HuH-7 (cell line): ENCODE results near the gene SLC38A10.

ENCODE experiments used
- DNase-seq: peaks from one replicate; pipeline ENCODE4 v3.0.0; 2011; ENCODE audit warnings: low spot score

SLC38A10 gene

DNA sequence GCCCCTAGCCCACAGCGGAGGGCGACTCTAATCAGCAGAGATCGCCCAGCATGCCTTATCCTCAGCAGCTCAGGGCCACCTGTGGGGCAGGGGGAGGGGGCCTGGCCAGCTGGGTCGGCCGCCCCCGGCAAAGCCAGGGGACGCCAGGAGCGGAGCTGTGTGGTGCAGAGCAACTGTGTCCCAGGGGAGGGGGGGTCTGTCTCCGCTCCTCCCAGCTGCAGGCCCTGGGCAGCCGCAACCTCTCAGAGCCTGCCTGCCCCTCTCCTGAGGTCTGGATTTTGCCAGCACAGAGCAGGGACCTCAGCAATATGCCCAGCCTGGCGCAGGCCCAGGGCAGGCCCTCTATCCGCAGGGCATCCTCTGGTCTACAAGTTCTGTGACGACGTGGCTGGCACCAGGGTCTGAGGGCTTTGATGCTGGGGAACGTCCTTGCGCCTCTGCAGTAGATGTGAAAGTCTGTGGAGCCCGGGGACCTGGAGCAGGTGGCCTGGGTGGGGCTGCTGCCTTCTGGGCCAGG lies 36.5 kb upstream of the SLC38A10 start:
- no peak for DNase-seq

DNA sequence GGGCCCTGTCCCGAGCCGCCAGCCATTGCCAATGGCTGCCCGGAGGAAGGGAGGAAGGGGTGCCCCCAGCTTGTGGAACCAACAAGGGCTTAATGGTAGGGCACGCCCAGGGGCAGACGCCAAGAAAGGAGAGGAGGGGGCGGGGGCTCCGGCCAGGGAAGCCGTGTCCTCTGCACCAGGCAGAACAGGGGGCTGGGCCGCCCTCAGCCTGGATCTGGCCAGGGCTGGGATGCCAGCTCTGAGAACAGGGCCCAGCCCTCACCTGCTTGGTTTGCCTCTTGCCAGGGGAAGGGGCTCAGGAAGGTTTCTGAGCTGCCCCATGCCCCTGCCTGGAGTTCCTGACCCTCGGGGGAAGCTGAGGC lies 35.8 kb upstream of the SLC38A10 start:
- DNase-seq: no peak

GRCh38 chr17:81329927-81330883 lies 35.1 kb upstream of the SLC38A10 start:
- DNase-seq: peak; percentile 86

DNA sequence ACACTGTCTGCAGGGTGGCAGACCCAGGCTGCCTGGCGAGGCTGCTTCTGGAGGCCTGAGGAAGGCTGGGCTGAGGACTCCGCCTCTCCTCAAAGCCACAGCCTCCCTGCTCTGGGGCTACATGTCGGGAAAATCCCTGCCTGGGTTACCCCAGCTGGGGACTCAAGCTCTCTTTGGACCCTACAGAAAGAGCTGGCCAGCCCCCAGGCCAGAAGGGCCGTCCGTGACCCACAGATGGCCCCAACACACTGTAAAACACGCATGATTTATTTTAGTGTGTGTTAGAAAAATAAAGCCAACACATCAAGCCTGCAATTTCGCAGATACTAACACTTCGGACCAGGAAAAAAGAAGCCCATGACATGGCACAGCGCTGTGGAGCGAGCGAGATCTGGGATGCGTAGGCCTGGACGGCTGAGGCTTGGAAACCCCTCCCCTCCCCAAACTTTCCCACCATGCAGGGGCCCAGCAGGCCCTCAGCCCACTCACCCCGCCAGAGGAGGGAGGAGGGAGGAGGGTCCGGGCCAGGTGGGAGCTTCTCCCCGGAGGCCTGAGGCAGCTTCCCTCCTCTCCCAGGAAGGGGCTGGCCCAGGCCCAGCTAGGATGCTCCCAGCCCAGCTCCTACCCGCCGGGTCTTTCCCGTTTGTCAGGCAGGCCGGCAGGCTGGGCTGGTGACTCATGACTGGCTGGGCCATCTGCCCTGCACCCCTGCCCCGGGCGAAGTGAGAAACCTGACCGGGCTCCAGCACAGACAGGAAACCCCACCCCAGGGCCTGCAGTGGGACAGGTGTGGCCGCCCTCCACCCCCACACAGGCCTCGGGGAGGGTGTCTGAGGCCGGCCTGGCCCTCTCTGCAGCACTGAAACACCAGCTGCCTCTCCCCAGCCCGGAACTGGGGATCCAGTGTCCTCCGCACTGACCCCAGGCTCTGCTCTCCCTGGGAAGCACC lies 34.1 kb upstream of the SLC38A10 start:
- DNase-seq: peak; percentile 85

GRCh38 chr17:81328489-81328888 lies 33.4 kb upstream of the SLC38A10 start:
- DNase-seq: no peak

GRCh38 chr17:81325714-81326358 lies 30.7 kb upstream of the SLC38A10 start:
- DNase-seq: no peak

- DNase-seq: no peak
Measured at GRCh38 chr17:81324851-81325713, 30.0 kb upstream of the SLC38A10 start.

DNA sequence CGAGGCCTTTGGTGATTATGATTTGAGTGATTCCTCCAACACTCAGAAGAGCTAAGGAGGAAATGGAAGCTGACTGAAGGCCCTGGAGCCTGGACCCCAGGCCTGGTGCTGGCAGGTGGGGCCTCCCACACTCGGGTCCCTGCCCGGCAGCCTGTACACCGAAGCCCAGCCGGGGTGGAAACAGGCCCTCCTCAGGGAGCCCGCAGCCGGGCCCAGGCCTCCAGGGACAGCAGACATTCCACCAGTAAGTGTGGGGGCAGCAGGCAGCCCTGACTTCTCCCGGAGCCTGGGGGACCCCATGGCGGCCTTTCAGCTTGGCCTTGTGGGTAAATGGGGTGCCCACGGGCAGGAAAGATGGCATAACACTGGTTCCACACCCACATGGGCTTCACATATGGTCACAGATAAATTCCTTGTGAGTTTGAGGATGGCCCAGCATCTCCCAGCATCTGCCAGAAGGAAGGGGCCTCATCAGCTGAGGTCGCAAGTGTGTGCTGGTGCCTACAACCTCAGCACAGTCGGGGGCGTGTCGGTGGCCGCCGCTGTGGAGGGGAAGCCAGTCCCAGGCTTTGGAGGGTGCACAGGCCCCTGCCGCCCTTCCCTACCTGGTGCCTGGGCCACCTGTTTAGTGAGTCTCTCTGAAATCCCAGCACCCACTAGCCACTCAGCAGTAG lies 29.2 kb upstream of the SLC38A10 start:
- no peak for DNase-seq

DNA sequence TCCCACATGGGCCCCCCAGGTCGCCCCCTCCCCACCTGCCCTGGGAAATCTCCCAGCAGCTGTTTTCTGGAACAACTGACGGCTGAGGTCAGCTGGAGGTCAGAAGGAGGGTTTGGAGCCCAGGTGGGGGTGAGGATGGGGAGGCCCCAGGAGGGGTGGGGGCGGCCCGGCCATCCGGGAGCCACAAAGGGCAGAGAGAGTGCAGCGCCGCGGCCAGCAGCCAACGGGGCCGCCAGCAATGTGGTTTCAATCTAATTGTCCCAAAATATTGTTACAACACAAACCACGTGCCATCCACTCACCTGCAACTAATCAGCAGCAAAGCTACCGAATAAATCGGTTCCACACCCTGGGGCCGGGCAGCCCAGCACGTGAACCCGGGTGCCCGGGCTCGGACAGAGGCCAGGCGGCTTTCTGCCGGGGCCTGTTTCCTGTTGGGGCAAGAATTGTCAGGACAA lies 28.3 kb upstream of the SLC38A10 start:
- no peak for DNase-seq

DNA sequence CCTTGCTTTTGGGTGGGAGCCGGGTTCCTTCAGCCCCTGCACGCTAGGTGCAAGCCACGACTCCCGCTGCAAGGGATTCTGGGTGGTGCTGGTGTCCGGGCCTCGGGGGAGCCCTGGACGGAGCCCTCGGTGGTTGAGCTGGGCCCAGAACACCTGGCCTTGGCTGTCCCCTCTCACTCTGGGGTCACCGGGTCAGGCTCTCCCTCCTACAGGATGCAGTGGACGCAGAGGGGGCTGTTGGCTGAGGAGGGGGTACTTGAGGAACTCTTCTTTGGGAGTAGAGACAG lies 27.9 kb upstream of the SLC38A10 start:
- DNase-seq: no peak

- peak; percentile 96 for DNase-seq
Measured at GRCh38 chr17:81322271-81323082, 27.4 kb upstream of the SLC38A10 start.

DNA sequence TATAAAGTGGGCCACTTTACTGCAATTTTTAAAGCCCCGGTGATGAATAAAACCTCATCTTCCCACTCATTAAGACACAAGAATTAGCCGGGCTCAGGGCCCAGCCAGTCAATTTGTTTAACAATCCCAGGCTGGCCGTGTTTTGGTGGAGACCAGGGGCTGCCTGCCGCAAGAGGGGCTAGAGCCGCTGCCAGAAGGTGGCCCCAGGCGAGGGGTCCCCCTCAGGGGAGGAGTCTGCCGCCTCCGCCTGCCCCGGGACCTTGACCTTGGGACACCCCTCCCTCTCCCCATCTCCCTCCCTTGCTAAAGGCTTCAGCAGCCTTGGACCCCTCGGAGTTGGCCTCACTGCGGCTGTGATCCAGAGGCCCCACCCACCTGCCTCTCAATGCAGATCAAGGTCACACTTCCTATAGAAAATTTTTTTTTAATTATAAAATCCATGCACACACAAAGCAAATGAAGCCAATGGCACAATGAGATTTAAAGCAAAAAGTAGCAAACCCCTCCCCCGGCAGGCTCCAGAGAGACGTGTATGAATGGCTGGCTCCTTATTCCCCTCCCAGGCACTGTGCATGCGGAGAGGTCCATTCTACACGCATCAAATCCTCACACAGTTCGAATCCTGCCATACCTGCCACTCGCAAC lies 23.0 kb upstream of the SLC38A10 start:
- DNase-seq: no peak

DNA sequence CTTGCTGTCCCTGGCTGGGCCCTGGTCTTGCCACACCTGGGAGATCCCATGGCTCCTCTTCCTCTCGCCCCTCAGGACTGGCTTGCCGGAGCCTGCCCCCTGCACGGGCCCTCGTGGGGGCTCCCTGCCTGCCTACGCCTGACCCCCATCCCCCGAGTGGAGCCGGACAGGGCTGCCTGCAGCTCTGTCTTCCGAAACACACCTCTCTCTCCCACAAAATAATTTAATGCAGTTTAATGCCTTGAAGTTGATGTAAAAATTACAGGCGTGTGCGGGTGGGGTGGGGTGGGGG lies 22.4 kb upstream of the SLC38A10 start:
- DNase-seq: no peak

DNA sequence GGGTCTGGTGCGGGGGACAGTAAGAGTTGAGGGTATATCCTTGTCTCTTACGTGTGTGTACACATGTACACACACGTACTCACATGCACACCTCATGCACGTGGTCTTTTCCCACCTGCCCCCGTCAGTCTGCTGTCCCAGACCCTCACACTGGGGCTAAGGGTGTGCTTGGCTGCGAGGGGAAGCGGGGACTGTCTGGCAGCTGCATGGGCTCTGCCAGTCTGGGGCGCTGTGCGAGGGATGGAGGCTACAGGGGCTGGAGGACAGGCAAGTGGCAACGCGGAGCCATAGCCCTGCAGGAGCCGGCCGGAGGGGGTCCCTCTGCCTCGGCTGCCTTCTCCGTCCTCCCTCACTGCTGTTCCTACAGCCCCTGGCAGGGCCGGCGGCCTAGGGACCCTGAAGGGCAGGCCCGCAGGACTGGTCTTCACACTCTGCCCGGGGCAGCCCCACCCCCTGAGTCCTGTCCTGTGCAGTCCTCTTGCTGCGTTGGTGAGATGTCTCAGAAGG lies 20.8 kb upstream of the SLC38A10 start:
- no peak for DNase-seq

DNA sequence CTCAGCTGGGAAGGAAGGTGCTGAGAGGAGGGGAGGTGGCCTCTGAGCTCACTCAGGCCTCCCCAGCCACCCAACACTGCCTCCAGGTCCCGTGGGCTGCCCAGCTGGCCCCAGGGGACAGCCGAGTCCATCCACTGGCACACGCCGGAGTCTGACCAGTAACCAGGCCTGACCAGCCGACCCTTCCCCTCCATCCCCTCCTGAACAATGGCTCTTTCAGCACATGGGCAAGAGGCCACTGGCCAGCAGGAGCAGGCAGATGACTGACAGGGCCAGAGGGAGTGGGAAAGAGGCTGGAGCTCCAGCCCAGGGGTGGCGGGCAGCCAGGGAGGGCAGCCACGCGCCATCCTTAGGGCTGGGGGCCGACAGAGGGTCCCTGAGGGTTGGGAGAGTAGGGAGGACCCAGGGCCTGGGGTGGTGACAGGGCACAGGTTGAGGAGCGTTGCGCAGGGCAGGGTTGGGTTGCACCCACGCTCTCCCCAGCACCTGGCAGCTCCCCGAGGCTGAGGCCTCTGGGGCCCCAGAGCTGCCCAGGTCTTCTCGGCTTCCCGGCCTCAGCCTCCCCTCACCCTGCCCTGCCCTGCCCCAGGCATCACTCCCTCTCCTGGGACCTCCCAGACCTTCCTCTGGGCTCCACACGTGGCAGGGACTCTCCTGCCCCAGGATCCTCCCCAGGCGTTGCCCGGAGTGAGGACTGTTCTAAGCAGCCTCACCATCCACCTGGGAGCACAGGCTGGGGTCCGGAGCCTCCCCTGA lies 20.2 kb upstream of the SLC38A10 start:
- DNase-seq: no peak

DNA sequence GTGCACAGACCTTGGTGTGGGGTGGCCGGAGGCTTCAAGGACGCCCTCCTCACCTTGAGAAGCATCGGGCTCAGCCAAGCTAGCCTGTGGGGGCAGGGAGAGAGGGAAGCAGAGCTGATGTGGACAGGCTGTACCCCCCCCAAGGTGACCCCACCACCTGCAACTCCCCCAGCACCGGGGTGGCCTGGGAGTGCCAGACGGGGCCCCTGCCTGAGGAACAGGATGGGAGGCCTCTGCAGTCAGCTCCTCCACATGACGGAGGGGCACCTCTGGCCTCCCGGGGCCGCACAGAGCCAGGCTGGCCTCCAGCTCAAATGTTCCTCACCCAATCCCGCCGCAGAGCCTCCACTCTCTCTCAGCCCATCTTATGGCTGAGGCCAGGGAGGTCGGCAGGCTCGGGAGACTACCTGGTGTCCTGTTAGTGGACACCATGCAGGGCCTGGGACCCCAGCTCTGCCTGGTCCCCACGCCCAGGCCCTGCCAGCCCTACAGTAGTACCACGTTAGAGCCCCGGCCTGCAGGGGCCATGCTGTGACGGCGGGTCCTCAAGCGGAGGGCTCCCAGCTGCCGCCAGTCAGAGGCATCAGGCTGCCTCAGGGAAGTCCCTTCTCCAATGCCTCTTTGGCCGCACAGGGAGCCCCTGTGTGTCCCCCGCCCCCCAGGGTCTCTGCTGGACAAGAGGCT lies 19.4 kb upstream of the SLC38A10 start:
- no peak for DNase-seq

- DNase-seq: no peak
Measured at GRCh38 chr17:81313776-81314397, 18.8 kb upstream of the SLC38A10 start.
